Neural progenitor cell (in vitro differentiated cells): Measurements from ENCODE around the gene INO80E. TPM values are rescaled to one million over a fixed set of nuclear protein-coding genes. Genes with fewer than 3 reads are reported as not detected.
"Not testable (repeated sequence)": the region's sequence is repeated elsewhere in the genome, so short reads cannot be mapped to it uniquely, and the experiment has no call there.

Source experiments
- DNase-seq: peaks from one replicate; pipeline ENCODE4 v3.0.0-alpha.2; 2016; ENCODE audit warnings: low spot score
- H2AFZ ChIP-seq: fragments of 200-600 bp; sonication (generic); replicated peaks from 2 replicates; pipeline ENCODE4 v1.6.1; 2016; ENCODE audit warnings: antibody characterized with exemption
- H3F3A ChIP-seq: fragments of 200-600 bp; sonication (generic); 2 replicates; pipeline ENCODE4 v1.6.1; 2016; ENCODE audit warnings: antibody characterized with exemption, low read depth
- H3K27ac ChIP-seq: fragments of 200-600 bp; sonication (generic); 2 replicates; pipeline ENCODE4 v1.5.1; 2016; ENCODE audit warnings: mild to moderate bottlenecking
- H3K27me3 ChIP-seq: fragments of 200-600 bp; sonication (generic); 2 replicates; pipeline ENCODE4 v1.6.1; 2016; ENCODE audit warnings: mild to moderate bottlenecking, moderate library complexity
- H3K36me3 ChIP-seq: fragments of 200-600 bp; sonication (generic); 2 replicates; pipeline ENCODE4 v1.5.1; 2016
- H3K4me1 ChIP-seq: fragments of 200-600 bp; sonication (generic); 2 replicates; pipeline ENCODE4 v1.6.1; 2016; ENCODE audit warnings: mixed run types
- H3K4me2 ChIP-seq: fragments of 200-600 bp; sonication (generic); 2 replicates; pipeline ENCODE4 v1.6.1; 2016
- H3K4me3 ChIP-seq: fragments of 200-600 bp; sonication (generic); 2 replicates; pipeline ENCODE4 v1.5.1; 2016
- H3K79me2 ChIP-seq: fragments of 200-600 bp; sonication (generic); 2 replicates; pipeline ENCODE4 v1.6.1; 2016; ENCODE audit warnings: low read depth
- H3K9ac ChIP-seq: fragments of 200-600 bp; sonication (generic); 2 replicates; pipeline ENCODE4 v1.6.1; 2016
- H3K9me3 ChIP-seq: fragments of 200-600 bp; sonication (generic); 2 replicates; pipeline ENCODE4 v1.5.1; 2016; ENCODE audit warnings: low read depth
- H4K20me1 ChIP-seq: fragments of 200-600 bp; sonication (generic); 2 replicates; pipeline ENCODE4 v1.6.1; 2016; ENCODE audit warnings: low read depth
- H3K27ac Mint-ChIP-seq: 3 replicates; pipeline ENCODE4 v1.8.0; 2021; ENCODE audit warnings: mixed read lengths
- H3K27me3 Mint-ChIP-seq: 2 replicates; pipeline ENCODE4 v1.8.0; 2022; ENCODE audit warnings: low read depth, mild to moderate bottlenecking, inconsistent platforms, moderate library complexity, mixed read lengths; ENCODE audit not compliant: insufficient read depth
- H3K36me3 Mint-ChIP-seq: 3 replicates; pipeline ENCODE4 v1.8.0; 2021; ENCODE audit warnings: mixed read lengths
- H3K4me1 Mint-ChIP-seq: 3 replicates; pipeline ENCODE4 v1.8.0; 2021; ENCODE audit warnings: mixed read lengths
- H3K4me3 Mint-ChIP-seq: 3 replicates; pipeline ENCODE4 v1.8.0; 2021; ENCODE audit warnings: mild to moderate bottlenecking, moderate library complexity, mixed read lengths
- H3K9me3 Mint-ChIP-seq: 3 replicates; pipeline ENCODE4 v1.8.0; 2020; ENCODE audit warnings: mixed read lengths
- CTCF ChIP-seq: fragments of 200-600 bp; sonication (generic); IDR thresholded peaks from 2 replicates; pipeline ENCODE4 v1.5.1; 2017; ENCODE audit warnings: antibody characterized with exemption, mild to moderate bottlenecking
- EZH2 ChIP-seq: fragments of 200-600 bp; sonication (generic); IDR thresholded peaks from 2 replicates; pipeline ENCODE4 v1.6.1; 2017; ENCODE audit warnings: antibody characterized with exemption, mild to moderate bottlenecking, moderate library complexity
- EZH2phosphoT487 ChIP-seq: fragments of 200-600 bp; sonication (generic); IDR thresholded peaks from 2 replicates; pipeline ENCODE4 v1.6.1; 2017; ENCODE audit warnings: antibody characterized with exemption
- total RNA-seq: library from RNA; depleted of rRNA; stranded (reverse); fragments of >200 nt; gene quantifications from 2 replicates; pipeline ENCODE4 v1.2.3, GENCODE V29; 2015; ENCODE audit warnings: low replicate concordance

Gene INO80E
- total RNA-seq, 1 donor from 2014 or later = 129 TPM

GRCh38 chr16:30017277-30017656 is 21.2 kb downstream of the INO80E start:
- Histone ChIP-seq H3K36me3 (no peaks in the 10 kb centered on the region), H3K27ac (no peak overlapping the region), H3K4me2 (no peak overlapping the region), H3K79me2 (no peaks in the 10 kb centered on the region), H3K4me3 (no peak overlapping the region), H3K9me3 (no peaks in the 10 kb centered on the region), H2AFZ (no peak overlapping the region), H3F3A (peaks cover 1% of the 10 kb centered on the region), H3K27me3 (peaks cover 14% of the 10 kb centered on the region), H4K20me1 (no peaks in the 10 kb centered on the region), H3K4me1 (peaks cover under 1% of the 10 kb centered on the region), H3K9ac (no peak overlapping the region)
- H3K27me3 Mint-ChIP-seq = peaks cover 16% of the 10 kb centered on the region
- no peaks in the 10 kb centered on the region for H3K36me3 Mint-ChIP-seq
- no peak overlapping the region for H3K27ac Mint-ChIP-seq
- H3K4me1 Mint-ChIP-seq = peaks cover 3% of the 10 kb centered on the region
- DNase-seq = no peak
- TF ChIP-seq EZH2phosphoT487 (no peak), CTCF (no peak), EZH2 (no peak)
- H3K9me3 Mint-ChIP-seq = no peaks in the 10 kb centered on the region
- peak overlapping the region; percentile 51 for H3K4me3 Mint-ChIP-seq

GRCh38 chr16:30017937-30018336 is 21.9 kb downstream of the INO80E start:
- H4K20me1 ChIP-seq, H3F3A ChIP-seq, H3K27me3 ChIP-seq, H3K9me3 ChIP-seq, H3K4me1 ChIP-seq, H3K27ac Mint-ChIP-seq, H3K27ac ChIP-seq, DNase-seq, H3K79me2 ChIP-seq, H3K4me3 Mint-ChIP-seq, H3K4me1 Mint-ChIP-seq, H3K4me2 ChIP-seq, H3K36me3 Mint-ChIP-seq, H2AFZ ChIP-seq, H3K4me3 ChIP-seq, H3K36me3 ChIP-seq, H3K9ac ChIP-seq, H3K9me3 Mint-ChIP-seq: not testable (repeated sequence)
- H3K27me3 Mint-ChIP-seq = peaks cover 16% of the 10 kb centered on the region

- DNase-seq = no peak
- no peaks in the 10 kb centered on the region for H3K9me3 Mint-ChIP-seq
- H3K4me1 ChIP-seq = no peaks in the 10 kb centered on the region
- TF ChIP-seq EZH2phosphoT487 (no peak), EZH2 (no peak), CTCF (no peak)
- H3K36me3 Mint-ChIP-seq = no peaks in the 10 kb centered on the region
- no peak overlapping the region for H3K27ac Mint-ChIP-seq
- H3K9me3 ChIP-seq = no peaks in the 10 kb centered on the region
- H3K27me3 Mint-ChIP-seq = peaks cover 16% of the 10 kb centered on the region
- no peak overlapping the region for H2AFZ ChIP-seq
- no peaks in the 10 kb centered on the region for H3F3A ChIP-seq
- no peak overlapping the region for H3K27ac ChIP-seq
- H3K4me1 Mint-ChIP-seq = peaks cover 3% of the 10 kb centered on the region
- no peak overlapping the region for H3K4me3 Mint-ChIP-seq
- peaks cover 8% of the 10 kb centered on the region for H3K27me3 ChIP-seq
- H4K20me1 ChIP-seq = no peaks in the 10 kb centered on the region
- no peaks in the 10 kb centered on the region for H3K79me2 ChIP-seq
- H3K4me3 ChIP-seq = no peak overlapping the region
- H3K4me2 ChIP-seq = no peak overlapping the region
- H3K9ac ChIP-seq = no peak overlapping the region
- H3K36me3 ChIP-seq = no peaks in the 10 kb centered on the region
These were observed 22.7 kb downstream of the INO80E start for GRCh38 chr16:30018731-30019158.

GRCh38 chr16:30022887-30023286 is 26.8 kb downstream of the INO80E start, which contains the start of gene C16orf92:
TSS of gene C16orf92 (plus strand) at chr16:30023198. CDS start at chr16:30023341, 143 bp downstream.
- no peak within 1 kb of the TSS for H3K27ac ChIP-seq
- no peaks in the 10 kb centered on the region for H3K9me3 Mint-ChIP-seq
- no peak for TF ChIP-seq CTCF
- no peak within 1 kb of the TSS for H3K4me2 ChIP-seq
- H3K4me3 Mint-ChIP-seq = no peak within 1 kb of the TSS
- no peaks in the 10 kb centered on the region for H3K36me3 Mint-ChIP-seq
- peaks cover under 1% of the 10 kb centered on the region for H3K4me1 ChIP-seq
- no peak within 1 kb of the TSS for H3K9ac ChIP-seq
- H3K4me1 Mint-ChIP-seq = peaks cover 9% of the 10 kb centered on the region
- no peak within 1 kb of the TSS for H3K27ac Mint-ChIP-seq
- DNase-seq = no peak
- no peak within 1 kb of the TSS for H2AFZ ChIP-seq
- H3K4me3 ChIP-seq = no peak within 1 kb of the TSS
- H3K27me3 Mint-ChIP-seq = peaks cover 20% of the 10 kb centered on the region
- H3K27me3 ChIP-seq = peaks cover 8% of the 10 kb centered on the region
- peaks cover 12% of the 10 kb centered on the region for H4K20me1 ChIP-seq
- no peaks in the 10 kb centered on the region for H3K79me2 ChIP-seq
- H3K9me3 ChIP-seq = no peaks in the 10 kb centered on the region
- no peaks in the 10 kb centered on the region for H3F3A ChIP-seq
- H3K36me3 ChIP-seq = no peaks in the 10 kb centered on the region
